Measurements from ENCODE around the gene HNRNPH1.

HNRNPH1 gene

DNA sequence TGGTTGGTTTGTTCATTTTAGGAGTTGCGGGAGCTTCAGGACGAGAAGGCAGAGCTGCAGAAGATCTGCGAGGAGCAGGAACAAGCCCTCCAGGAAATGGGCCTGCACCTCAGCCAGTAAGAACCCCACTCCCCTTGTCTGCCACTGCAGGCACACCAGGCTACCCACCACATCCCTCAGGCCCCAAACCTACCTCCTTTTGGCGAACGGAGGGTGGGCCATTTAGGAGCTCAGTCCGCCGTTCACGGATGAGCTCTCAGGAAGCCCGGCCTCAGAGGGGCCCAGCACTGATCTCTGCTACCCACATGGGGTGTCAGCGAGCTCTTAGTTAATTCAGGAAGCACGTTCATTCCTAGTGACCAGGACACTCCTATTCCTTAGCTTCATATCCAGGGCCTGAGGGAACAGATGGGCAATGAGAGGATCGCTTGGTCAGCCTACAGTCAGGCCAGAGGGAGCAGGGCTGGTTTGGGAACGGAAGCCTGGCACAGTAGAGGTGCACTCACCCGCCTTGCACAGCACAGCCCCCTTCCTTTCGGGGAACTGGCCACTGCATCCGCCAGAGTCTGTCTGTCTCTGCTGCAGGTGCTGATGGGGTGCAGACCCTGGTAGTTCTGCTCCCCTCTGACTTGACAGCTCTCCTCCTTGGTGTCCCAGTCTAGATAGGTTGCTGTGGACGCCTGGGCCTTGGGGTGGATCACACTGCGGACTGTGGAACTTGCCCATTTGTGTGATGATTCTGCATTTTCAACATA, 21.4 kb downstream of the HNRNPH1 start:
- DNase-seq: no peak

GRCh38 chr5:179599973-179600372, 23.5 kb downstream of the HNRNPH1 start:
- DNase-seq: no peak

- no peak for DNase-seq
These were observed 23.9 kb downstream of the HNRNPH1 start for GRCh38 chr5:179599566-179599965.

- no peak for DNase-seq
These were observed 24.4 kb downstream of the HNRNPH1 start for GRCh38 chr5:179599100-179599499.

GRCh38 chr5:179596421-179596820, 27.1 kb downstream of the HNRNPH1 start:
- DNase-seq: no peak

DNA sequence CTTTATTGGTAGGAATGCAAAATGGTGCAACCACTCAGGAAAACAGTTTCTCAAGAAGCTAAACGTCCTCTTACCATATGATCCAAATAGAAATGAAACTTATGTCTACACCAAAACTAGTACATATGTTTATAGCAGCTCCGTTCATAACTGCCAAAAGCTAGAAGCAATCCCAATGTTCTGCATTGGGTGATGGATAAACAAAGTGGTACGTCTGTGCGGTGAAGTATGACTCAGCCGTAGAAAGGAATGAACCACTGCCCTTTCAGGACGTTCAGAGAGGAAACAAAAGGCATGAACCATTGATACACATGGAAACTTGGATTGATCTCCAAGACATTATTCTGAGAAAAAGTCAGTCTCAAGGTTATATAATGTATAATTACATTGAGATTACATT, 27.6 kb downstream of the HNRNPH1 start:
- DNase-seq: no peak

DNA sequence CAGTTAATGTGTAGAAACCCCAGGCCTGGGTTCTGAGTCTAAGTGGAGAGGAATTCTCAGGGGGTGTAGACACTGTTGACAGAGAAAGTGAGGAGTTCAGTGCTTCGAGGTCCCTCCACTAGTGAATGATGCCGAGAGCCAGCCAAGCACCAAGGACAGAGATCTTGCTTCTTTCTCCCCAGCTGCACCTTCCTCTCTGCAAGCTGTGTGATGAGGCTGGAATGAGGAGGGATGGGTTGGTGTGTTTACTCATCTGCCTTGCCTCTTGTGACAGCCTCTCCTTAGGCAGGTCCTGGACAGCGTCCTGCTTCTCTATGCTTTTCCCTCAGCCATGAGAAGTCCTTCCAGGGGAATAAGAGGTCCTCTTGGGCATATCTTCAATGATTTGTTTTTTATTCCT, 35.3 kb downstream of the HNRNPH1 start:
- DNase-seq: no peak

GRCh38 chr5:179585941-179586401, 37.5 kb downstream of the HNRNPH1 start:
- no peak for DNase-seq

DNA sequence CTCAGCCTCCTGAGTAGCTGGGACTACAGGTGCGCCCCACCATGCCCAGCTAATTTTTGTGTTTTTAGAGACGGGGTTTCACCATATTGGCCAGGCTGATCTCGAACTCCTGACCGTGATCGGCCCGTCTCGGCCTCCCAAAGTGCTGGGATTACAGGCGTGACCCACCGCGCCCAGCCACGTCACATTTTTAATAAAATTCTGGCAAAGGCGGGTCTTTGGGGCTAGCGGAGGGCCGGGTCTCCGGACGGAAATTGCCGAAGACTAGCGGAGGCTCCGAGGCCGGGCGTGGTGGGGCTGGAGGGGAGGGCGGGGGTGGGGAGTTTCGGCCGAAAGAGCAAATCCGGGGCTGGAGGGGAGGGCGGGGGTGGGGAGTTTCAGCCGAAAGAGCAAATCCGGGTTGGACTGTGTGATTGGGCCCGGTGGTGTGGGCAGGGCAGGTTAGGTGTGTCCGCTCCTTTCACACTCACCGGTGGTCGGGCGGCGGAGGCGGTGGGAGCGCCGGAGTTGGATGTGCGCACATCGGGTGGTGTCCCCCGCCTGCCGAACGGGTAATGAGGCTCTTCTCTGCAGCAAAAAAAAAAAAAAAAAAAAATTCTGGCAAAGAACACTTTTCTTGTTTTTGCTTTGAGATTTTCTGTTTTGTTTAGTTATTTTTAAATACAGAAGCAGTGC, 46.0 kb downstream of the HNRNPH1 start:
- DNase-seq: no peak

DNA sequence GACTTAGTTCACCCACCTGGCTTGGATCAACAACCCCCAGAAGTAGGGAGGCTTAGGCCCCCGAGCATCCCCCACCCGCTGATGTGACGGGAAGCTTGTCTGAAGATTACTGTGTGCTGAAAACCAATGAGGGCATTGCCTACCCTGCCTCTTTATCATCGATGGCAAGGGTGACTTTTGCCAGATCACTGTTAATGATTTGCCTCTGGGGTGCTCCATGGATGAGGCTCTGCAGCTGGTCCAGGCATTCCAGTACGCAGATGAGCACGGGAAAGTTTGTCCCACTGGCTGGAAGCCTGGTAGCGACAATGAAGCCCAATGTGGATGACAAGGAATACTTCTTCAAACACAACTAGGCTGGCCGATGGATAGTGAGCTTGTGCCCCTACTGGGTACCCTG, 51.1 kb downstream of the HNRNPH1 start:
- DNase-seq: no peak

DNA sequence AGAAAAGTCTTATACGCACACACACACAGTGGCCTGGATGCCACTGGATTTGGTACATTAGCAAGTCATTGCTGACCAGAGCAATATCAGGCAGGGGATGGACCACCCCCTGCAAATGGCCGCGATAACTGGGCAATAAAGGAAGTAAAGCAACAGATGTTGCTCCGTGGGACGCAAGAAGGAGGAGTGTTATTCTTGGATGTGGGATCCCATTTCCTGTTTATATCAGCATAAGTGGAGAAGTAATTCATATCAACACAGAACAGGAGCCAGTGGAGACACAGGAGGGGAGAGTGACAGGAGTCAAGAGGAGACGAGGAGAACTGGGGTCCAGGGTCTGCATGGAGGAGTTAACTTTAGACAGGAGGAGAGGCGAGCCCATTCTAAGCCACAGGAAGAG, 54.8 kb downstream of the HNRNPH1 start:
- DNase-seq: no peak

GRCh38 chr5:179564526-179564925, 58.9 kb downstream of the HNRNPH1 start:
- no peak for DNase-seq

Measured in NCI-H446 (cell line).